Head of caudate nucleus (tissue), 42 donors: ENCODE measurements around the gene AFAP1L1.

ENCODE experiments used
- DNase-seq, 42 donors: peaks; one replicate each; pipeline versions ENCODE4 v3.0.0 to v3.0.0-alpha.2; 2020 to 2021; ENCODE audit warnings: mixed read lengths in 7 of 42
- intact Hi-C: fragments of 100-400 bp; cut with DNase I; formaldehyde crosslinking; loops from one replicate; pipeline ENCODE4 v1.15.0; 2022

The AFAP1L1 gene

DNA sequence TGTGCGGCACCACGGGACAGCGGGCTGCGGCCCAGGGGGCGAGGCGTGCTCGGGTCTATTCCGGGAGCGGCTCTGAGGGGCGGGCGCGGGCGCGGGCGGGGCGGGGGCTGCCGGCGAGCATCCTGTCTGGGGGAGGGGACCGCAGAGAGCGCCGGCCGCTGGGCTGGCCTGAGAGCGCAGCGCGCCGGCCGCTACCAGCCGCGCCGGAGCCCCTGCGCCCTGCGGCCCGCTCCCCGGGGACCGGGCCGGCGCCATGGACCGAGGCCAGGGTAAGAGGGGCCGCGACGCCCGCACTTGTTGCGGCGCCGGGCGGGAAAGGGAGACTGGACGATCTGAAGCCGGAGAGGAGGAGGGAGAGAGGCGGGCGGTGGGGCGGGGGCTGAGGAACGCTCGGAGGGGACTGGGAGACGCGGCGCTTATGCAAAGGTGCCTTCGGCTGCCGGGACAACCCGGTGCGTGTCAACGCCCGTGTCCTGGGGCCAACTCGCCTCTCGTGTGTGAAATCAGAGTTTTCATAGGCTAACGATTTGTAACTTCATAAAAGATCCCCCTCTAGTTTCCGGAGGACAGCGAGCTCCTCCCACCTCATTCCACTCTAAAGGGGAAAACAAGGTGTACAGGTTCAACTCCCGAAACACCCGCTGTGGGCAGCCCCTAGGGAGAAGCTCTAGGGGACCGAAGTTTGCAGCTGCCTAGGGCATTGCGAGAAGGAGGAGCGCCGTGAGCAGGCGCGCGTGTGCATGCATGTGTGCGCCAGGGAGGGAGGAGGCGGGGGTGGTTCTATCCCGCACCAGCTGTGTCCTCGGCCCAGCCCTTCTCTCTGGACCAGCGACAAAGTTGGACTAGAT lies at the start of gene AFAP1L1:
Gene AFAP1L1 (plus strand): TSS at position 144 of the 848 bp plus-strand sequence. CDS start 110 bp downstream, at position 254.
- peak; percentile 17 to 79 (median 64) for DNase-seq
- intact Hi-C loops: no loop called here

DNA sequence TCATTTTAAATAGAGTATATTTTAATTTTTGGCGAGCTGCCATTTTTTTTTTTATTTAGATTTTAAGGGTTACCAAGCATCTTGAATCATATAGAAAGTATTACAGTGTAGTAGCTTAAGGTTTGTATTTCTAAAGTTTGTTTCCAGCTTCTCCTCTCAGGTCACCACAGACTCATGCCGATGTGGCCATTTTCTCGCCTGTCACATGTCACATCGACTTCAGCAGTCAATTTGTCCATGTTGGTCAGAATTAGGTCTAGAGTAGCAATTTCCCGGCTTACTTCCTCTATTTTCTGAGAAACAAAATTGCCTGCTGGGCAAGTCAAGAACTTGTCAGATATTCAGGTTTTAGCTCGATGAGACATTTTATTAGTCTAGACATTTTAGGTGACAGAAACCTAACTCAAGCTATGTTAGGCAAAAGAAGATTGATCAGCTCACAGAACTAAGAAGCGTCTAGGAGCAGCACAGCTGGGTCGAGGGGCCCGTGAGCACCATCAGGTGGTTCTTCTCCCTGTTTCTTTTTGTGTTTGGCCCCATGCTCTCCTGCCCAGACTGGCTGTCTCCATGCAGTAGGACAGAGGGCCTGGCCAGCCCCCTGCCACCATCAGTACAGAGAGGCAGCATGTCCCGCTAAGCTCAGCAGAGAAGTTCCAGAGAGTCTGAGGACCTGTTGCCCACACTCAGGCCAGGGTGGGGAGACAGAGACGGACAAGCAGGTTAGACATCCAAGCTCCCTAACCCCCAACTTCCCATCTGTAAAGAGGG lies 48.4 kb upstream of the AFAP1L1 start:
- no peak for DNase-seq
- intact Hi-C loops: no loop called here

DNA sequence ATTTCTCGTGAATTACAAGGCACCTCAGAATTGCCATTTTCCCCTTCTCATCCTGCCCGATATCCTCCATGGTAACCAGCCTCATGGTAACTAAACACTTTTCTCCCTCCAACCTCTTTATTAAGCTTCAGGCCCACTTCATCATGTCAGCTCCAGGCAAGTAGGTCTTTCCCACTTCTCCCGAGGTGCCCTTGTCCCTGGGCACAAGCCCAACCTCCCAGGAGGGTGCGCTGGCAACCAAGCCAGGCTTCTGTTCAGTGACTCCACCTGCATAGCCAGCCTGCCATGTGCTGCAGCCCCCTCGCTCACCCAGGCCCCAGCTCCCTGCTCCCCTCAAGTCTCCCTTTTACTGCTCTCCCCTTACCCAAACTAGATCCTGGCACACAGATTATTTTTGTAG lies 47.4 kb upstream of the AFAP1L1 start:
- no peak for DNase-seq
- intact Hi-C loops: no loop called here

DNA sequence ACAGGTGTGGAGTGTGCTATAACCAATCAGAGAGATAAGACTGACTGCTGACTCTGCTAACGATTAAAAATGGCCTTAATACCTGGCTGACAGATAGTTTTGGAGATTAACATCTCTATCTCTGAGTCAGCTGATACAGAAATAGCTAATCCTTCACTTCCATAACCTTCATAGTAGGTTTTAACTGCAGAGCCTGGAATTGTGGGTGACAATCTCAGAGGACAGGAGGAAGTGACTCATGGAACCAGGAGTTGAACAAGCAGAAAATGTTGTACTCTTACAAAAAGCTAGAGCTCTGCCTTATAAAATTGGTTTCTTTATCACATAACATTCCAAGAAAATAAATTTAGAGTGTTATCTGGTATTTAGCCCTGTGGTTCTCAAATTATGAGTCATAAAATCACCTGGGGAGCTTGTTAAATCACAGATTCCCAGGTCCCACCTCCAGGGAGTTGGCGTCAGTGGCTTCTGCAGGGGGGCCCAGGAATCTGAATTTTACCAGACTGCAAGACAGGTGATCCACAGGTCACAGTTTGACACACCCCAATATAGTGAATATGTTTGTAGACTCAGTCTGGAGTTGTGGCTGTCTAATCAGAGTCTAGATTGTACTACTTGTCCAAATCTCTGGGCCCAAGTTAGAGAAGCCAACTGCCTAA lies 44.4 kb upstream of the AFAP1L1 start:
- intact Hi-C loops: loop anchor here (5.0 kb wide), 1 partner anchor 85 kb away; the partner anchor contains the start of gene ABLIM3
- peak in 4 of 42 donors; percentile 27 to 50 (median 40) for DNase-seq

DNA sequence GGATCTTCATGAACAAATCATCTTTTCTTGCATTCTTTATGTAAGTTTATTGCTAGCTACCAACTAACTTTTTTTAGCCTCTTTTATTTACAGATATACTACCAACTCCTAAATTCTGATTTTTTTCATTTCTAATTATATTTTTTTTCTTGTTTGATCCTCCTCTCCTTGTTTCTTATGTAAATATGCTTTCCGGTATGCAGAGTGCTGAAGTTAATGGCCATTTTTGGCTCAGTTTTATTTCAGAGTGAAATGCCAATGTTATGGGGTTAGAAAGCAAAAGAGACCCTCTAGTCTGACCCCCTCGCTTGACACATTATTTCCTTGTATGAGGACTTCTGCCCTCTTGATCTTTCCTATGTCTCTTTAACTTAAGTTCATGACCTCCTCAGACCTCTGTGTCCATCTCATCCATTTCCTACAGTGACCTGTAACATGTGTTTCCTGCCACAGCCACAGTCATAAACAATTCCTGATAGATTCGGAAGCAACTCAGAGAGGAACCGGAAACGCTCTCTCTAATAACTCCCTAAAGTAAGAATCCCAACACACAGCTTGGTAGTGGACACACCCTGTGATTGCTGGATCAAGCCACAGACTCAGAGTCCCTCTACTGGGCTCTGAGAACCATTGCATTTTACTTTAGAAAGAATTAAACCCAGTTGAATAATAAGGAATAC lies 42.9 kb upstream of the AFAP1L1 start:
- DNase-seq: peak in 10 of 42 donors; percentile 17 to 51 (median 26)
- intact Hi-C loops: loop anchor here (5.0 kb wide), 1 partner anchor 86 kb away; the partner anchor contains the start of gene ABLIM3

DNA sequence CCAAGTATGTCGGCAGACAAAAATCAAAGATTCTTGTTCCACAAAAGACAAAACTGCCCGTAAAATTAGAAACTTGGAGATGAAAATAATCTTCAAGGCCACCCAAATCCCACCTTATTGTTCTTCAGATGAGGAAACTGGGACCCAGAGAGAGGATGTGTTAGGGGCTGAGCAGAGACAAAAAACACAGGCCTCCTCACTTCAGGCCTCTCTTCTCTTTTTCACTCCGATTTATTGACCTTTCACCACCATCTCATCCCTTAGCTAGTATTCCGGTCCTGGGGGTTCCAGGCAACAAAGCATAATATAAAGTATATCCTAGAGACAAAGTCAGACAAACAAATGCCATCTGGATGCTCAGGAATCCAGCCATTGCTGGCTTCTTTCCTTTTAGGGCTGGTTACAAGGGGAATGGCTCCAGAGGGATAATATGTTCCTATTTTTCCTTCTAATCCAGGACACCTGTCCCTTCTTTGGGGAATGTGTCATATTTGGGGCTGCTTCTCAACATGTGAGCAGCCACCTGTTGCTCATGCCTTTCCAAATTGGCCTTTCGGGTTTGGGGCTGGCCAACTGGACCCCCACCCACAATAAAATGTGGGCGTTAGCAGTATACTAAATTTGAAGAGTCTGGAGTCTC lies 42.2 kb upstream of the AFAP1L1 start:
- DNase-seq: no peak
- intact Hi-C loops: loop anchor here (5.0 kb wide), 1 partner anchor 87 kb away; the partner anchor contains the start of gene ABLIM3

DNA sequence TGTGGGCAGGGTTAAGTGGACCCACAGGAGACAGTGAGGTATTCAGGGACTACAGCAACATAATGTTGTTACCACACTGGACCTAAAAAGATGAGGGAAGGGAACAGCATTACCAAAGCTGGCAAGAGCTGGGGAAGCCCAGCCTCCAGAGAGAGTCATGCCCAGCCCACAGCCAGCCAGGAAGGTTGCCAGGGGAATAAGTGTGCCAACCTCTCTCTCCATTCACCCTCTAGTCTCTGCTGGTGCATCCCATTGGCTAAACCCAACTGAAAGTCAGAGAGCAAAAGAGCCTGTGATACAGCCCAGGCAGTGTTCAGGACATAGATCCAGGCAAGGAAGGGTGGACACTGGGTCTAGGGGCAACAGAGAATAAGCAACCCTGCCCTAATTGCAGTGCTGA lies 35.8 kb upstream of the AFAP1L1 start:
- intact Hi-C loops: no loop called here
- DNase-seq: peak in 25 of 42 donors; percentile 15 to 59 (median 30)

DNA sequence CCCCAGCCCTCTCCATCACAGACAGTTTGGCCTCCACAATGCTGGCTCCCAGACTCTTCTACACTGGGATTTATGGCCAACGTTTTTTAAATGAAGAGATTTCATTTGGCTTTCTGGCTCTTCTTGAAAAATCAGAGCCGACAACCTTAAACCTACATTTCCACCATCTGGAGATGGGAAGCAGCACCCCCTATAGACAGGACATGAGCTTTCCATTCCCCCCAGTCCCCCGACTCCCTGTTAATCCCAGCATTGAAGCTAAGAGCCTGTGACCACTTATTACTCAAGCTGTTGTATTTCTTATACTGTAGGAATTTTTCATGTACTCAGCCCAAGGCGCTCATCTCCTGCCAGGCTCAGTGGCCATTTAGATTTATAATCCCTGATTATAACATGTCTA lies 34.0 kb upstream of the AFAP1L1 start:
- intact Hi-C loops: no loop called here
- no peak for DNase-seq

DNA sequence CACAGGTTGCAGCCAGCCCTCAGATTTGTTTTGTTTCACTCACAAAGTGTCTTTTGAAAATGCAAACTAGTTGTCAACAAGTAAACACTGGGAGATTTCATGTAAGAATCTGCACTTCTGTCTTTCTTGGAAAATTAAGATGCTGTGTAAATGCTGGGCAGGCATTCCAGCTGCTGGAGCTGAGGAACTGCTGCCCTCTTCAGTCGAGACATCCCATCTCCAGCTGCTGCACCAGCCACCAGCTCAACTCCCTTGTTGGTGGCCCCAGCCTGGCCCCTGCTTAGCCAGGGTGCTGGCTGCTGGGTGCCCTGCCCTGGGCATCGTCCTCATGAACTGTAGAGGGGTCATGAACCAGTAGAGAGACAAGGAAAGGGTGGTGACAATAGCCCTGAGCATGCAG lies 33.1 kb upstream of the AFAP1L1 start:
- intact Hi-C loops: no loop called here

DNA sequence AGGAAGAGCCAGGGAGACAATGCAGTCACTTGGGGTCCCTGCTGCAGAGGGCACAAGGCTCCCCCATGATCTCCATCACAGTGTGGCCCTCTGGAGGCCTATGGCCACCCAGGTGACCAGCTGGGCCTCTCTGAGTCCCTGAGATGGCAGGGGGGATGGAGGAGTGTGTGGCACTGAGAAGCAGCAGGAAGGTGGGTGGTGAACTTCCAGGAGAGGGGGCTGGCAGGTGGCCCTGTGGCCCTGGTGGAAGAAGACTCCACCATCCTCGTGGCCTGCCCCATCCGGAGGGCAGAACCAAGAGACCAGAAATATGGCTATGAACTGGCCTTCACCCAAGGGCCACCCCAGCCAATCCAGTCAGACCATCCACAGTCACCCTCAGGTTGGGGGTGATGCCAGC lies 31.7 kb upstream of the AFAP1L1 start:
- intact Hi-C loops: no loop called here
- no peak for DNase-seq

More for the DNA sequence above, 33.1 kb upstream of the AFAP1L1 start:
- DNase-seq: peak in 3 of 42 donors; percentile 27 to 44 (median 34)

DNA sequence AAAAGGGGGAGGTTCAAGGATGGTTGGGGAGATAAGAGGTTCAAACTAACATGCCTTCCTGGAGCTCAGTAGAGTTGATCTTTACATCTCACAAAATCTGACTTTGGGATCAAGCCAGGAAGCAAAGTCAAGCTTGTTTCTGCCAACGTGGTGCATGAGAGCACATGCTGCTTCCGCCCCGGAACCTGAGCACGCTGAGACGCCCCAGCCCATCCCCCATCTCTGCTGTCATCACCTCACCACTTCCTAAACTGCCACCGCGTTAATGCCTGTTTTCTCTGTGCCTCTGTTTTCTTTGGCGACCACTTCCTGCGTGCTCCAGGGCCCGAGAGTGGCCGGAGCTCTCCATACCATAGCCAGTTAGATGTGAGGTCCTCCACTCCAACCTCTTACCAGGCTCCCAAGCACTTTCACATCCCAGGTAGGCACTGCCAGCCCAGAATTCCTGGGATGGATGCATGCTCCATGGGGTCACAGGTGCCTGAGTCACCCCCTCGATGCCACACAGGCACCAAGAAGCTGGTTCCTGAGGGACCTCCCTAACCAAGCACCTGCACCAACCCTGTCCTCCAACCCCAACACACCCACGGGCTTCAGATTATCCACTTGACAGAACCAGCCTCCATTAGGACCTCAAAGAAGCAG lies 31.2 kb upstream of the AFAP1L1 start:
- DNase-seq: no peak
- intact Hi-C loops: no loop called here

DNA sequence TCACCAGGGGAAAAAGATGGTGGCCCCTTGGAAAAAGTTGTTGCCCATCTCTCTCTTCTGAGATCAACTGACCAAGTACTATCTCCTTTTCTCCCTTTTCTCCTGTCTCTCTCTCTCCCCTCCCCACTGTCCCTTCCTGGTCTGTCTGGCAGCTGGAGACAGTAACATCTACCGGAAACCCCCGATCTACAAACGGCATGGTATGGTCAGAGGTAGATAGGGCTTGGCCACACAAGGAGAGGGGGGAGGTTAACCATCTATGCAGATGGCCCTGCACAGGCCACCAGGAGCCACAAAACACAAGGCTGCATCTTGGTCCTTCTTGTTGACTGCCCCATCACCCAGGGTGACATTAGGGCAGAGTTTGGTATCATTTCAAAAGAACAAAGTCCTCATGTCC lies 29.3 kb upstream of the AFAP1L1 start:
- DNase-seq: no peak
- intact Hi-C loops: no loop called here

DNA sequence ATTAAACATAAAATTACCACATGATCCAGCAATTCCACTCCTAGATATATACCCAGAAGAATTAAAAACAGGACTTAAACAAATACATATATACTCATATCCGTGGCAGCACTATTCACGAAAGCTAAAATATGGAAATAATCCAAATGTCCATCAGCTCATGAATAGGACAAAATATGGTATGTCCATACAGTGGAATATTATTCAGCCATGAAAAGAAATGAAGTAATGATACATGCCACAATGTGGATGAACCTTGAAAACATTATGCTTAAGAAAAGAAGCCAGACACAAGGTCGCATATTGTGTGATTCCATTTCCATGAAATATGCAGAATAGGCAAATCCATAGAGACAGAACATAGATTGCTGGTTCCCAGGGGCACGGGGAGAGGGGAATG lies 24.8 kb upstream of the AFAP1L1 start:
- no peak for DNase-seq
- intact Hi-C loops: no loop called here

DNA sequence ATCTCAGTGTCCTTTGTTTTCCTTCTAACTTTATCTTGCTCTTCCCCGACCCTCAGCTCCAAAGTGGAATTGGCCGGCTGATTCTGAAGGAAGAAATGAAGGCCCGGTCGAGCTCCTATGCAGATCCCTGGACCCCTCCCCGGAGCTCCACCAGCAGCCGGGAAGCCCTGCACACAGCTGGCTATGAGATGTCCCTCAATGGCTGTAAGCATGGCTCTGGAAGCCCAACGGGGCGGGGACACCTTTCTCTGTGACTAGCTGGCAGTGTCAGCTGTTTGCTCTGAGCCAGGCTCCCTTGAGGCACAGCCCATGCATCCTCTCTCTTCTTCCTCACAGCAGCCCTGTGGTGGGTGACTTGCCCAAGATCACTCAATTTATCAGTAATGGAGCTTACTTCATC lies 23.9 kb upstream of the AFAP1L1 start:
- intact Hi-C loops: no loop called here
- DNase-seq: no peak

DNA sequence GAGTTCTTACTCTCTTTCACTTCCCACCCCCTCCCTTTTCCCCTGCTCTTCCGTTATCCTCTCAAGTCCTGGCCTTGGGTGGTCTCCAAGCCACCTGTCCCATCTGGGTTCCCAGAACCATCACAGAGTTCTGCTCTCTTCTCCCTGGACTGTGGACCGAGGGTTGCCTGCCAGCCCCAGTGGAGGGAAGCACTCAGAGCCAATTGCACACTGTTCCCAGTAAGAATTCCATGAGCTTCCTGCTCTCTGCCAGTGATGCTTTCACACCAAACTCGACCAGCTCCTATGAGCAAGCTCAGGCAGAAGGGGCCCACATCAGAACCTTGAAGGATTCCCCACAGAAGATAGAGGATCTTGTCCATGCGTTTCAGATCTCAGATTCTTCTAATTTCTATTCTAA lies 20.1 kb upstream of the AFAP1L1 start:
- DNase-seq: no peak
- intact Hi-C loops: no loop called here

DNA sequence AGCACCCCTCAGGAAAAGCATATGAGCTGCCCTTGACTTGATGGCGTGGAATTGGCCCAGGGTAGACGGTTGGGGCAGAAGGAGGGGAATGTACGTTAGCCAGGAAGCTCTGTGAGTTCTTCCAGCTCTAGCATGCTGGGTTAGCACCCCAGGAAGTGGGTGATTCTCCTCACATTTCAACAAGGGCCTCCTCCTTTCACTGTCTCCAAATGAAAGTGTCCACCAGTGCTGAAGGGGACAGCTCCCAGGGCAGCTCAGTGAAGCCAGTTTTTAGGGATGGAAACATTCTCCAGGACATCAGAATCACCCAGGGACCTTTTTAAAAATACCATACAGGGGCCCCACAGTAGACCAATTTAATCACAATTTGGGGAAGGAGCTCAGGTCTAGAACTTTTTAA lies 17.2 kb upstream of the AFAP1L1 start:
- no peak for DNase-seq
- intact Hi-C loops: no loop called here

DNA sequence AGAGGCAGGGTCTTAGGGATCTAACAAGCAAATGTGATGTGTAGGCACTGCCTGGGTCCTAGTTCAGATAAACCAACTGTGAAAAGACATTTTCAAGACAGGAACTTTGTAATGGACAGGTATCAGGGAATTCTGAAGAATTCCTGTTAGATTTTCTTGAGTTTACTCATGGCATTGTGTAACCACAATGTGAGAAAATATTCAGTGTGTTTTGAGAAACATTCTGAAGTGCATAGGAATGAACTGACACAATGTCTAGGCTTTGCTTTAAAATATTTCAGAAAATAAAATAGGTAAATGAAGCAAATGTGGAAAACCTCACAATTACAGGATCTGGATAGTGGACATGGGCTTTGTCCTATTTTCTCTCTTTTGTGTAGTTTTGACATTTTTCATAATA lies 15.2 kb upstream of the AFAP1L1 start:
- DNase-seq: no peak
- intact Hi-C loops: no loop called here

DNA sequence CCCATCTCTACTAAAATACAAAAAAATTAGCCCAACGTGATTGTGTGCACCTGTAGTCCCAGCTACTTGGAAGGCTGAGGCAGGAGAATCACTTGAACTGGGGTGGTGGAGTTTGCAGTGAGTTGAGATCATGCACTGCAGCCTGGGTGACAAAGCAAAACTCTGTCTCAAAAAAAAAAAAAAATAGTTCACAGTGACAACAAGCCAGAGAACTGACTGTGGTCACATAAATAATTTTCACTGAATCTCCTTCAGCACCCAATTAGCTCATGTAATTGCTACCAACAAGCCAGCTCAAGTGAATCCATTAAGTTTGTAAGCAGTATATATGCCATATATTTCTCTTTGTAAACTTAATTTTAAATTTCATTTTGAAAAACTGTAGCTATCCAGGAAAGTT lies 14.5 kb upstream of the AFAP1L1 start:
- intact Hi-C loops: no loop called here
- DNase-seq: no peak
